Measurements from ENCODE around the gene CYYR1.

CYYR1 gene

GRCh38 chr21:26572702-26573381, at the start of gene CYYR1:
TSS of gene CYYR1 (minus strand) at chr21:26573286. CDS start at chr21:26572940, 346 bp downstream.
- DNase-seq = no peak

GRCh38 chr21:26617176-26617575, 44.1 kb upstream of the CYYR1 start:
- no peak for DNase-seq

- DNase-seq = no peak
Observed at GRCh38 chr21:26614251-26614650, 41.2 kb upstream of the CYYR1 start.

- no peak for DNase-seq
Observed at GRCh38 chr21:26599261-26599660, 26.2 kb upstream of the CYYR1 start.

GRCh38 chr21:26597981-26598380, 24.9 kb upstream of the CYYR1 start:
- no peak for DNase-seq

GRCh38 chr21:26597031-26597430, 23.9 kb upstream of the CYYR1 start:
- DNase-seq = no peak

GRCh38 chr21:26595971-26596370, 22.9 kb upstream of the CYYR1 start:
- DNase-seq = no peak

- DNase-seq = no peak
Observed at GRCh38 chr21:26593800-26594199, 20.7 kb upstream of the CYYR1 start.

- DNase-seq = no peak
Observed at GRCh38 chr21:26591543-26591942, 18.5 kb upstream of the CYYR1 start.

- no peak for DNase-seq
Observed at GRCh38 chr21:26588446-26588845, 15.4 kb upstream of the CYYR1 start.

- DNase-seq = no peak
Observed at GRCh38 chr21:26587736-26588201, 14.7 kb upstream of the CYYR1 start.

GRCh38 chr21:26583769-26584168, 10.7 kb upstream of the CYYR1 start:
- DNase-seq = no peak

- DNase-seq = no peak
Observed at GRCh38 chr21:26581818-26582217, 8.7 kb upstream of the CYYR1 start.

- no peak for DNase-seq
Observed at GRCh38 chr21:26572076-26572701, 897 bp downstream of the CYYR1 start.

- no peak for DNase-seq
Observed at GRCh38 chr21:26570203-26570602, 2.9 kb downstream of the CYYR1 start.

- no peak for DNase-seq
Observed at GRCh38 chr21:26565546-26565945, 7.5 kb downstream of the CYYR1 start.

- no peak for DNase-seq
Observed at GRCh38 chr21:26565111-26565510, 8.0 kb downstream of the CYYR1 start.

GRCh38 chr21:26563856-26564503, 9.1 kb downstream of the CYYR1 start:
- DNase-seq = no peak

- DNase-seq = no peak
Observed at GRCh38 chr21:26560612-26561011, 12.5 kb downstream of the CYYR1 start.

GRCh38 chr21:26559099-26559498, 14.0 kb downstream of the CYYR1 start:
- no peak for DNase-seq

- DNase-seq = no peak
Observed at GRCh38 chr21:26557106-26557505, 16.0 kb downstream of the CYYR1 start.

- DNase-seq = no peak
Observed at GRCh38 chr21:26555540-26556146, 17.4 kb downstream of the CYYR1 start.

GRCh38 chr21:26554365-26554764, 18.7 kb downstream of the CYYR1 start:
- DNase-seq = no peak

GRCh38 chr21:26553898-26554297, 19.2 kb downstream of the CYYR1 start:
- no peak for DNase-seq
